Medulla oblongata (tissue), 1 donor: ENCODE results near the gene COX8A.

Source experiments
- DNase-seq: peaks from one replicate; pipeline ENCODE4 v3.0.0-alpha.2; 2015; ENCODE audit errors: extremely low spot score

COX8A gene

GRCh38 chr11:64021757-64022093 is 47.3 kb downstream of the COX8A start:
- no peak for DNase-seq

- DNase-seq = no peak
Measured at GRCh38 chr11:64022125-64022784, 47.8 kb downstream of the COX8A start.

- no peak for DNase-seq
Measured at GRCh38 chr11:64023712-64024710, 49.6 kb downstream of the COX8A start.

- no peak for DNase-seq
Measured at GRCh38 chr11:64025205-64025604, 50.8 kb downstream of the COX8A start.
